Activated CD4-positive, alpha-beta T cell treated with anti-CD3 and anti-CD28 coated beads, Interleukin-2, amount 50 U/mL, for 48 hours (primary cell): Measurements from ENCODE around the gene PDXP.
"Not testable (repeated sequence)": the region's sequence is repeated elsewhere in the genome, so short reads cannot be mapped to it uniquely, and the experiment has no call there.

Experiments used
- DNase-seq, 2 experiments: peaks; one replicate each; pipeline ENCODE4 v3.0.0-alpha.2; 2020

PDXP gene

GRCh38 chr22:37675930-37676735 lies 17.6 kb downstream of the PDXP start:
- DNase-seq, result peak; percentile 34 to 53

GRCh38 chr22:37676736-37677492 lies 18.4 kb downstream of the PDXP start:
- DNase-seq, result peak; percentile 93 to 95

GRCh38 chr22:37677493-37677974 lies 19.0 kb downstream of the PDXP start:
- no peak for DNase-seq

- DNase-seq, result no peak
Measured at GRCh38 chr22:37678372-37678771, 19.8 kb downstream of the PDXP start.

GRCh38 chr22:37679670-37680069 lies 21.1 kb downstream of the PDXP start:
- DNase-seq, result no peak

- DNase-seq, result no peak
Measured at GRCh38 chr22:37680191-37680851, 21.8 kb downstream of the PDXP start.

- DNase-seq, result no peak
Measured at GRCh38 chr22:37681001-37681424, 22.5 kb downstream of the PDXP start.

- DNase-seq, result peak; percentile 76 to 85
Measured at GRCh38 chr22:37681556-37682049, 23.1 kb downstream of the PDXP start.

GRCh38 chr22:37684803-37685615 lies 26.5 kb downstream of the PDXP start:
- no peak for DNase-seq

GRCh38 chr22:37686002-37686982 lies 27.8 kb downstream of the PDXP start, which contains the start of gene NOL12:
TSS of gene NOL12 (plus strand) at chr22:37686343. CDS start at chr22:37686393, 50 bp downstream.
- DNase-seq, result peak; percentile 78 to 83

- DNase-seq, result no peak
Measured at GRCh38 chr22:37690407-37690806, 31.9 kb downstream of the PDXP start.

- DNase-seq, result no peak
Measured at GRCh38 chr22:37690901-37691504, 32.5 kb downstream of the PDXP start.

GRCh38 chr22:37692627-37693285 lies 34.2 kb downstream of the PDXP start:
- DNase-seq, result no peak

GRCh38 chr22:37694131-37694530 lies 35.6 kb downstream of the PDXP start:
- not testable (repeated sequence) for DNase-seq

GRCh38 chr22:37696260-37696656 lies 37.7 kb downstream of the PDXP start:
- not testable (repeated sequence) for DNase-seq

- DNase-seq, result peak; percentile 91 to 94
Measured at GRCh38 chr22:37696657-37697537, 38.4 kb downstream of the PDXP start, which contains the start of gene TRIOBP. TSS of gene TRIOBP (plus strand) at chr22:37697048. CDS start at chr22:37701366, 4,318 bp downstream.

GRCh38 chr22:37697538-37697835 lies 39.0 kb downstream of the PDXP start:
- DNase-seq, result no peak

- no peak for DNase-seq
Measured at GRCh38 chr22:37701141-37701786, 42.7 kb downstream of the PDXP start.
